GM21723 (cell line): Measurements from ENCODE around the gene CDC6.
A peak's percentile ranks its signal among the peaks of the same experiment; 100 is the strongest.

ENCODE experiments used
- ATAC-seq: cut with Tn5 transposase; IDR thresholded peaks from one replicate; pipeline ENCODE4 v1.9.1; 2021; ENCODE audit warnings: mild to moderate bottlenecking, moderate library complexity; ENCODE audit not compliant: unreplicated experiment

The CDC6 gene

DNA sequence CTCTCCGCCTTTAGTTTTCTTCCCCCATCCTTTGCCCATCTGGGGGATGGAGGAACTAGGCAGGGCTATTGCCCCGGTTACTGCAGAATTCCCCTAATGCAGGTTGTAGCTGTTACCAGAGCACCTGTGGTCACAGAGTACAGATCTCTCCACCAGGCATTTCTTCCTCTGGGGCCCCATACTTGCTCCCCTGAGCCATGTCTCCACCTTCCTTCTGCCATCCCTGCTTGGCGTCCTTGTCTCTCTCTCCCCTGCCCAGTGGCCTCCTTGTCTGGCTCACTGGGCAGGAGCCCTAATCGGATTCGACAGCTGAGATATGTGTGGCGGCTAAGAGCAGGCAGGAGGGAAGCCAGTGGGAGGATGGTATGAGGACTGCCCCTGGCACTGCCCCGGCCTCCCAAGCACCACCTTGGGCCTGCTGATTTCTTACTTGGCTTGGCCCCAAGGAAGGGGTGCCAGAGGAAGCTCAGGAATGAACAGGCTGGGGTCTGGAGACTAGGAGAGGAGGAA is 23.3 kb downstream of the CDC6 start:
- ATAC-seq: no peak

DNA sequence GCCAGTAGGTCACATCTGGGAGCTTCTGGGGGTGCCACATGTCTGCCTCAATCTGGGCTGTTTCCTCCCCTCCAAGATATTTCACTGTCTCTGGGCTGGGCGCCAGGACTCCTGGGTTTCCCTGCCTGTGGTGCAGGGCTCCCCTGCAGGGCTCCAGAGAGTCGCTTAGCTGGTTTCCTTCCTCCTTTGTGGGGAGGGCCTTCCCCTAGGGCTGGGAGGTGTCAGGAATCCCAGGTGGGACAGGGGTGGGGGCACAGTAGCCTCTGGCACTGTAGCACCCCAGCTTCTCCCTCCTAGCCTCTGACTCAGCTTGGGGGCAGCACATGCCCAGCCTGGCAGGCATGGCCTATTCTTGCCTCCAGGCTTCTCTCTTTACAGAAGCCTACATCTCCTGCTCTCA is 23.9 kb downstream of the CDC6 start:
- no peak for ATAC-seq

DNA sequence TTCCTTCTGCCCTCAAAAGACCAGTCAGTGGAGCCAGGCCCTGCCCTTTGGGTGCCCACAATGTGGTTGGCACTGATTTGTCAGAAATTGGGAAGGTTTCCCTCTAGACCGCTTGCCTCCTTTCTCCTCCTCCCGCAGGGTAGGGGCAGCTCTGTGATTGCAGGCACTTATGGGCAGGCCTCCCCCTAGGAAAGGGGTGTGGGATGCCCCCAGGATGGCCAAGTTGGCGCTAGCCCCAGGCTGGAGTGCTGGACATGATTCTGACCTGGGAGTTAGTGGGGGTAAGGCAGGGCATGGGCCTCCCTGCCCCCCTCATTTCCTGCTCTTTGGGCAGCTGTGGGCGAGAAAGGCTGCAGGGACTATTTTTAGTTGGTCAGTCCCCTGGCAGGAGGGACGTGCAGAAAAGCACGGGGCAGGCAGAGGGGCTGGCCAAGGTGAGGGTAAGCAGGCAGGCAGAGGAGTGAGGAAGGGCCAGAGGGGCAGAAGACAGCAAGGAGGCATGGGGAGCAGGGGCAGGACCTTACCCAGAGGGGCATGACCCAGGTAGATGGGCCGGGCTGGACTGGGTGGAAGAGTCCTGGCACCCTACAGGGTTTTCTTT is 24.6 kb downstream of the CDC6 start:
- no peak for ATAC-seq

DNA sequence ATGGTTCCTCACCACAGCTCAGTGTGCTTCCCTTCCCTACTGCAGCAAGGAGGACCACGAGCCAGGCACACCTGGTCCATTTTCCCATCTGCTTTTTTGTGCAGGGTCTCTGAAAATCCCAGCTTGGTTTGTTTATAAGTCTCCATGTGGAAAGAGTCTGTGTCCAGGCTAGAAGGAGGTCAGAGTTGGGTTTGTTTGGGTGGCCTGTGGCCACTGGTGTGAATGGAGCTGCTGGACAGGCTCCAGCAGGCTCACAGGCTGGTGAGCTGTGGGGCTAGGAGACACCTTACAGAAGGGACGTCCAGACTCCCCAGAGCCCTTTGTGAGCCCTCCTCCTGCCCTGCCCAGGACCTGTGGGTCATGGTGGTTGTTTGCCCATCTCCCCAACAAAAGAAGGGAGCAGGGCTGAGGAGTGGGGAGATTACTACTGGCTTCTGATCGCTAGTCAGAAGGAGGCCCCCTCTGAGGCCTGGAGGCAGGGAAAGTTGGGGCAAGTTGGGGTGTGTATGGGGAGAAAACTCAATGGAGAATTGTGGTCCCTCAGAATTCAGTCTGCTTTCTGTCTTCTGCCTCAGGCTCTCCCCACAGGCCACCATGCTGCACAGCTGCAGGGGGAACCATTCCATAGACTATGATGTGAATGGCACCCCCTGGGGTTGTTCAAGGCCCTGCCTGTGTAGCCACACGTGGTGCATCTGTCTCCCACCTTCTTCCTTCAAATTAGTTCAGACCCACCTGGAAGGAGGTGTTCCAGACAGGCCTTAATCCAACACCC is 25.4 kb downstream of the CDC6 start:
- no peak for ATAC-seq

DNA sequence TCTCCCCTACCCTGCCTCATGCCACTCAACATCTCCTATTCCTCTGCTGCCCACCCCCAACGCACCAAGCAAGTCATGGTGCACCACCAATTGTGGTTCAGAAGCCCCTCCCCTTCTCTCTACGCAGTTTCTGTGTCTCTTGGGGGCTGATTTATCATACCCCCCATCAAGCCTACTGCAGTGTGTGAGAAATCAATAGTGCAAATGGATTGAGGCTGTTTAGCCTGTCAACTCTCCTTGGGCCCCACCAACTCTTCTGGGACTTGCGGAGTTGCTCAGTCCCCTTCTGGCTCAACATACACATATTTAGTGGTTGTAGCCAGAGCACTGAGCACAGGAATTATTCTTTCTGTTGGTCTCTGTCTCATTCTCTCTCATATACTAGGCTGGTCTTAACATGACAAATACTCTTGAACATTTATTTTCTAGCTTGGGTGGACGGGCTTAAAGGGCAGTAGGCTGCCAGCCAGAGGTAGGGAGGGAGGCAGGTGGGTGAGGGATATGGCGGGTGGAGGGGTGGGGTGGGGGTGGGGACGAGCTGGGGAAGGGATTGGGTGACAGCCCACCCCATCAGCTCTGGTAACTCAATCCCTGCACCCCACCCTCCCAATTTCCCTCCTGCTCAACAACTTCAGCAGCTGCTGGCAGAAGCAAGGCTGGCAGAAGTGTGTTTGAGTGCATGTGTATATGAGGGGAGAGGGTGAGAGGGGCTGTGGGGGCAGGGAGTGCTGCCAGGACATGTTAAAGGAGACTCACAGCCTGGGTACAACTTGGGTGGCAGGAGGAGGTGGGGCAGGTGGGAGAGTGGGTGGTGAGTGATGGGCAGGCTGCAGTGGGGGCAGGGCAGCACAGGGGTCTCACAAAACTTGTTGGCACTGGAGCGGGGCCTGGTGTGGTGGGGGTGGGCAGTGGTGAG is 26.2 kb downstream of the CDC6 start:
- no peak for ATAC-seq

DNA sequence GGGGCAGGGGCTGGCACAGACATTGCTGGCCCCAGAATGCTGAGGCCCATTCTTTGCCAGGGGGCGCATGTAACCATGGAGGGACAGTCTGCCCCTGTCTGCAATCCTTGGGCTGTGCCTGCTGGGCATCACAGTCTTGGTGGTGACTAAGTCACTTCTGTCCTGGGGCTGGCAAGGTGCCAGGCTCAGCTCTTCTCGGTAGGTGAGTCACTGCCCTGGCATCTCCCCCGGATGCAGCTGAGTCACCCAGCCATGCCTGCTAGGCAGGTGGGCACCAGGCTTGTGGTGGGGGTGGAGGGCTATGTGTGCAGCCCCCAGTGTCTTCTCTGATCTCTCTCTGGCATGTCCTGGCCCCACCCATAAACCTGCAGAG is 26.9 kb downstream of the CDC6 start:
- ATAC-seq: no peak

DNA sequence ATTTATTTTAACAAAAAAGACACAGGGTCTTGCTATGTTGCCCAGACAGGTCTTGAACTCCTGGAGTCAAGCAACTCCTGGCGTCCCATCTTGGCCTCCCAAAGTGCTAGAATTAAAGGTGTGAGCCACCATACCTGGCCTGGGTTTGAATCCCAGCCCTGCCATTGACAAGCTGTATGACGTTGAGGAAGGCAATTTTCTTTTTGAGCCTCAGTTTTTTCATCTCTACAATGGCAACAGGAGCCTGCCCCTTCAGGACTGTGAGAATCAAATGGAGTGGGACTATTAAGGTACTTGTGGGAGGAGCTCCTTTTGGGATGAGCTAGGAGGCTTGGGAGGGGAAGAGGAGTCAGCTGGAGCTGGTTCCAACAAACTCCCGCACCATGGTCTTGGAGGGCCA is 27.5 kb downstream of the CDC6 start:
- no peak for ATAC-seq

DNA sequence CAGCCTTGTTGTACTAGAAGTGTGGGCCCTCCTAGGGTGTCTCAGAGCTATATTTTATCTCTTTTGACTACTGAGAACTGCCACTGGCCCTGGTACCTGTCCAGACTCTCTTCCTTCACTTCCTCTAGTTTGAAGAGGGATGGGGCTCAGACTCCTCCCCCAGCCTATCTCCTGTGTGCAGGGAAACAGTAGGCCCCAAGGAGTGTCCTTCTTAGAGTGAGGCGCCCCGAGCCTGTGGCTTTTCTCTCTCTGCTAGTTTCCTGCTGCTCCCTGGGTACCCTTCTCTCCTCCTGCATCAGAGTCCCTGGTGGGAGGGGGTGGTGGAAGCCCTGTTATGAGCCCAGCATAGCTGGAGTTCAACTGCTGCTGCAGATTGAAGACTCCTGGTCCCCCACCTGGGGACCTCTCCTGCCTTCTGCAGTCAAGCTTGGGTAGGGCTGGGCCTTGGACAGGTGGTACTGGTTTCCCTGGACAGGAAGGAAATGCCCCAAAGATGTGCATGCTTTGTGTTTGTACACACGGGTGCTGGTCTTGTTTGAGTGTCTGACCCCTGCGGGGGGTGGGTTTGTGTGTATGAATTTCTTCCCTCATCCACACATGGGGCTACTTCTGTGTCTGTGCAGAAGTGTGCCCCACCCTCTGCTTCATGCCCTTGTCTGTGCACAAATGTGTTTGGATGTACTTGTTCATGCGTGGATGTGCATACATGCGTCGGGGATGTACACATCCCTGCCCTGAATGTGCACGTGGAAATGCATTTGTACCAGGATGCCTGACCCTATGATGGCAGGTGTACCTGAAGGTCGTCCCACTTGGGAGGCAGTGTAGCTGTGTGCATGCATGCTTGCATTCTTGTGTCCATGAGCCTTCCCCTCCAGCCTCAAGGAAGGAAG is 28.2 kb downstream of the CDC6 start:
- no peak for ATAC-seq

DNA sequence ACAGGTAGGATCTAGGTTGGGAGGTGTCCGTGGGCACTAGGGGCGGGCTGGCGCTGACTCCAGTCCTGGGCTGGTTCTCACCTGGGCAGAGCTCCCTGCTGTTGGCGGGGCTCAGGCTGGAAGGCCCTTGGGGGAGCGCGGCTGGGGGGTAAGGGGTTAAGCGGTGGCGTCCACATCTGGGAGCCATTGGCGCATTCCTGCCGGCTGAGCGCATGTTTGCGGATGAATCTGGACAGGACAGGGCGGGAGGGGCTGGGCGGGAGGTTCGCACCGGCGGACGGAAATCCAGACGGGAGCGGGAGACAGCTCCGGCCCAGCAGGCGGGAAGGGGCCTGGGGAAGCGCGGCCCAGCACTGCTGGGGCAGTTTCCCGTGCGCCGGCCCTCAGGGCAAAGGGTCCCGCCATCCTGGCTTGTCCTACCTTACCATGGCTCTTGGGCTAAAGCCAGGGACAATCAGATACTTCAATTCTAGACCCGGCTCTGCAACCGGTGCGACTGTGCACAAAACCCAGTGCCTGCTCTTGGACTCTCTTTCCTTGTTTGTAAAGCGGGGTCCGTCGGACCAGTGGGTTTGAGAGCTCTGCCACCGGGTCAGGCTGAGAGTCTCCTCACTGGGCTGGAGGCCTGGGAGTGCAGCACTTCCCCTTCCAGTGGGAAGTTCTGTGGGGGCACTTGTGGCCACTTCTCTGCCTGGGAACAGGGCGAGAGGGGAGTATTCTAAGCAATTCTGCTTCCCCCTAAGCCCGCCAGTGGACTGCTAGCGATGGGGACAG is 29.1 kb downstream of the CDC6 start:
- no peak for ATAC-seq

DNA sequence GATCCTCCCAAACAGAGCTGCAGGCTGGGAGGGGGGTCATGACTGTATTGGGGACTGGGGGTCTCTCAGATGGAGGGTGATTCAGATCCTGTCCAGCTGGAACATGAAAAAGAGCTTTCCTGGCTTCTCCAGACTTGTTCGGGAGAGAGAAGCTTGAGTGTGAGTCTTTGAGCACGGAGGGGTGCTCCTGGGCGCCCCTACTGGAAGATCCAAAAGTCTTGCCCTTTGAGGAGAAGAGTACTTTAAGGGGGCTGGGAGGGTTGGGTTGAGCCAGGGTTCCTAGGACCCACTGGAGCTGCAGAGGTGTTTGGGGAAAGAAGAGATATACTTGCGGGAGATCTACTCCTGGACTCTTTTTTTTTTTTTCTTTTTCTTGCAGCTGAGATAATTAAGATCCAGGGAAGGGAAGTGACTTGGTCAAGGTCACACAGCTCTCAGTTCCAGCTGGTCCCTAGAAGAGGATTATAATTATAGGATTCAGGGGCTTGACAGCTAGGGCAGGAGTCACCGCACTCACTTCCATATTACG is 29.7 kb downstream of the CDC6 start:
- no peak for ATAC-seq

DNA sequence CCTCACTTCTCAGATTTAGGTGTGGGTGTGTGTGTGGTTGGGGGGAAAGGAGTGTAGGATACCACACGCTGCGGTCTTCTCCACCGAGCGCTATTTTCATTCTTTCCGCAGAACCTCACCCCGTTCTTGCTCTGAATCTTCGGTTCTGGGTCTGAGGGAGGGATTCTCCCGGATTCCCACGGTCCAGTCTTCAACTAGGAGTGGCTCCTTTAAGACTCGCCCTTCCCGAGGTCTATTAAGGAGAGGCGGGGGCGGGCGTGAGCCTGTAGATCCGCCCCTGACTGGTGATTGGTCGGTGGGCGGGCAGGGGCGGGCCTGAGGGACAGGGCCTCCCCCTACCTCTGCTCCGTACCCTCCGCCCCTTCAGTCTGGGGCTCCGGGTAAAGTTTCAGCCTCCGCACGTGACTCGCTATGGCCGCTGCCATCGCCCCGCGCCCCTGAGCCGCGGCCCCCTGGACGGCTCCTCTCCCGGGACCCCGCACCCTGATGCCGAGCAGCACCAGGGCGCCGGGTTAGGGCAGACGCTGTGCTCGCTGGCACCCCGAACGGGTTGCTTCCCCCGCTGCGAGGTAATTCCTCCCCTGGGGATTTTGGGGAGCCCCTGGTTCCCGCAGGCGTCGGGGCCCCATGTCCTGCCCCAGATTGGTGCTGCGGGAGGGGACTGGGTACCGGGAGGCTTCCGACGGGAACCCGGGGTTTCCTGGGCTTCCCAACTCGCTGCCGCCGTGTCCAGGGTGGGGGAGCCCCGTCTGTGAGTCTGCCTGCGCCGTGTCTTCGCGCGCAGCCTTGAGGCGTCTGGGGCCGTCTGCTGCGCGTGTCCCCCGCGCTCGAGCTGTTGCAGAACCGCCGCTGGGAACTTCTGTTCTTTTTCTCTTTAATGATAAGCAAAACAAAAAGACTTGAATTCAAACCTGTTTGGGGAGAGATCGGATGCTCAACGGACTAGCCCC is 30.5 kb downstream of the CDC6 start:
- ATAC-seq: peak; percentile 57

DNA sequence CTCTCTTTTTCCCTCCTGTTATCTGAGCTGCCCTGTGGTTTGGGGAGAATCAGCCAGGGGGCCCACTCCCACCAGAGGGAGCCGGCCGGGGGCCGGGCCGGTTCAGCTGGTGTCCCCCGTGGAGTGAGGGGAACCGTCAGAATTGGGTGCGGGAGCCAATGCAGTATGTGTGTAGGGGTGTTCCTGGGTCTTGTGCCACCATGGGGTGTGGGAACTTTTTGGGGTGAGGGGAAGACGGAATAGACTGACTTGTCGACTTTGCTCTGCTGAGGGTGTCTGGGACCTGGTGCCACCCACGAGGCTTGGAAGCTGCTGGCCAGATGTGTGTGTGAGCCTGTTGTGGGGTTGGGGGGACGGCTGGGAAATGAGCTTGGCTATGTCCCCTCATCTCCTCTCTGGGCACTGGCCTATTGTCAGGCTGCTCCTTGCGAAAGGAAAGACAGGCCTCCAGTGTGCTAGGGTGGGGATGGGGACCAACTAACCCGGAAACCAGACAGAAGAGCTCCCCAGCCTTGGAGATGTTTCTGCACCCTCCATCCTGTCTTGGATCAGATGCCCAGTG is 31.2 kb downstream of the CDC6 start:
- no peak for ATAC-seq

DNA sequence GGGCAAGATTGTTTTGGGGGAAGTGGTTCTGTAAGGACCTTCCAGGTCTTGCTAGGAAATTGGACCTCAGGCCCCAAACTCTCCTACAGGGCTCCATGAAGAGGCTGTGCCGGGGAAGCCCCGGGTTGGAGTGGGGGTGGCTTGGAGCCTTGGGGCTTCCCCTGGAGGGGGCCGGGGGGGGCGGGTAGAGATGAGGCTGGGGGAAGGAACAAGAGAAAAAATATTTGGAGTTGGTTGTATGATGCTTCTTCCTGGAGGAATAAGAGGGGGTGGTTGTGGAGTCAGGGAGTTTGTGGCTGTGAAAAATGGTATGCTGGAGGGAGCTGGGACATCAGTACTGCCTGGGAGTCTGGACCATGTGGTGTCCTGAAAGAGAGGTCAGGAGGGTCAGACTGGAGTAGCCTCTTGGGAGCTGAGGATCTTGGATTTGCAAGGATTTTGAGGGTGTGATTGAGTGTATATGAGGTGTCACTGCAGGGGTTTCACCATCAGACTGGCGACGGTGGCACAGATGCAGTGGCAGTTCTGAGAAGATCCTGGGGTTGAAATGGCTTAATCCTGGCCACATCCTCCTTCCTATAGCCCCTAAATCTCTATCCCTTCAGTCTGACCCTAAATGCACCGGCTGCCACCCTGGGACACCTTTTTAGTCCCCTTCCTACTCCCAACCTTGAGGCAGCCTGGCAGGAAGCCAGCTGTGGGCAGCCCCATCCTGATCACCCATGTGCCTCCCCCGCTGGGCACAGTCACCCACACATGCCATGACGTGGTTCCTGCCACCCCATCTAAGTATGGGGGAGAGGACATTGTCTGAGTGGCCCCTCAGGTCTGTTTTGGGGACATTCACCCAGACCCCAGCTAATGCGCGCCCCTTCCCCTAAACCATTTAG is 32.2 kb downstream of the CDC6 start:
- no peak for ATAC-seq

DNA sequence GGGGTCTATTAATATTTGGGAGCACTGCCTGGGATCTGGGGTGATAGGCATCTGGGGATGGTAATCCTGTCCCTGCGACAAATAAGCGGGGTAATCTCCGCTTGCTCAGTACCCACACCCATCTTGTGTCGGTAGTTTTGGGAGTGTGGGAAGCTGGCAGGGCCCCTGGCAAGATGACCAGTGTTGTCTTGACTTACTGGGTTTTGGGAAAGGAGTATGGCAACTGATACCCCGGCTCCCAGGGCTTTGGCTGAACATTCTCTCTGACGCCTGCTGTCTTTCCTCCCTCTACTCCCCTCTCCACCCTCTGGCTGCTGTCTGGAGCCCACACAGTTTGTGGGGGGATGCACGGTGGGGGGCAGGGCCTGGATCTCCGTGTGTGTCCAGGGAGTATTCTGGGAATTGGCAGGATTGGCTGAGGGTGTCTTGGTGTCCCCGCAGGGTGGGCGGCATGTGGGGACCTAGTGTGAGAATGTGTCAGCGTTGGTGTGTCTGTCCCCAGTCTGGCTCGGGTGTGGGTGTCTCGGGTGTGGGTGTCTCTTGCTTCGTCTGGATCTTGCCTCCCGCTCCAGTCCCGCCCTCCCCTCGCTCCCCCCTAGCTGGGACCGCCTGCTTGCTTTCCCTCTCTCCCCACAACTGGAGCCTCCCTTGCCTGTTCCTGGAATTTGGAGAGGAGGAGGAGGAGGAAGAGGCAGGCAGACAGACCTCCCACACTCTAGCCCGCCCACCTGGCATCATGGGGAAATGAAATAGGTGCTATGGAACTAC is 33.3 kb downstream of the CDC6 start:
- ATAC-seq: no peak

DNA sequence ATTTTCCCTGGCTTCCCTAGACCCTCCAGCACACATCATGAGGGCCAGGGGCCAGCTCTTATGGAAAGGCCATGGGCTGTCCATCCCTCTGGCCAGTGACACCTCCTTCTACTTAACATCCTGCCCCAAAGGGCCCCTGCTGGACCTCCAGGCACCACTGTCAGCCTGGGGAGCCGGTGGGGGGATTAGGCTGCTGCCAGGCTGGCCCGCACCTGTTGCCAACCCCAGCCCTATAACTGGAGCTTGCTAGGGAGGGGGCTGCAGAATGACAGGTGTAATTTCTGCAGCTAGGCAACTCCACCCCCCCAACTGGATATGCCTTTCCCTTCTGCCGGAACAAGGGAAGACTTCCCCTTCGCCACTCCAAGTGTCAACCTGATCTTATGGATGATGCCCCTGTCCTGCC is 33.8 kb downstream of the CDC6 start:
- ATAC-seq: no peak

DNA sequence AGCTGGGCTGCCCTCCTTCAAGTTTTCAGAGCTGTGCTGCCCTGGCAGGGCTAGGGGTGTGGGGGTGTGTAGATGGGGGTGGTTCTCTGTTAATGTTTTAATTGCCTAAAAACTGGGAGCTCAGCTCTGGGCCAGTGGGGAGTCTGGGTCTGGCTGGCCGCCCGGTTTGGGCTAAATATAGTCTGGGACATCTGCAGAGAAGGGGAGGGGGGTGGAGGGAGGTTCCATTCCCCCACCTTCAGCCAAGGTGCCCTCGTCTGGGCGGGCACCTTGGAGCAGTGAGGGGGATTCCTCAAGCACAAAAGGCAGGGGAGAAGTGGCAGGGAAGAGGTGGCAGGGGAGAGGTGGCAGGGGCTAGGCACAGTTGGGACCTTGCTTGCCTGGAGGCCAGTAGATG is 34.3 kb downstream of the CDC6 start:
- no peak for ATAC-seq
